GM19239 (cell line): ENCODE measurements around the gene CENPX.
"Not testable (repeated sequence)": the region's sequence is repeated elsewhere in the genome, so short reads cannot be mapped to it uniquely, and the experiment has no call there.

Experiments
- DNase-seq: peaks from one replicate; pipeline ENCODE4 v3.0.0; 2011; ENCODE audit warnings: low spot score; ENCODE audit not compliant: insufficient read length
- FAIRE-seq: peaks from 2 replicates; lab custom pipeline; 2011; peaks lifted over from hg19 to GRCh38; lab: Jason Lieb, UNC

Gene CENPX

DNA sequence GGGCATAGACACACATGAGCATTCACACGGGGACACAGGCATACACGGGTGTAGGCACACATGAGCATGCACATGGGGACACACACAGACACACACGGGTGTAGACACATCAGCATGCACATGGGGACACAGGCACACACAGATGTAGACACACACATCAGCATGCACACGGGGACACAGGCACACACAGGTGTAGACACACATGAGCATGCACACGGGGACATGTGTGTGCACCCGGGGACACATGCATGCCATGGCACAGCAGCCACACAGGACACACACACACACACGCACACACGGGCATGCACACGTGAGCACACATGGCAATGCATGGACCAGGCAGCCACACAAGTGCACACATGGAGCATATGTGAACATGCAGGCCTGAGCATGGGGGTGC is 20.0 kb upstream of the CENPX start:
- no peak for DNase-seq
- no peak for FAIRE-seq

DNA sequence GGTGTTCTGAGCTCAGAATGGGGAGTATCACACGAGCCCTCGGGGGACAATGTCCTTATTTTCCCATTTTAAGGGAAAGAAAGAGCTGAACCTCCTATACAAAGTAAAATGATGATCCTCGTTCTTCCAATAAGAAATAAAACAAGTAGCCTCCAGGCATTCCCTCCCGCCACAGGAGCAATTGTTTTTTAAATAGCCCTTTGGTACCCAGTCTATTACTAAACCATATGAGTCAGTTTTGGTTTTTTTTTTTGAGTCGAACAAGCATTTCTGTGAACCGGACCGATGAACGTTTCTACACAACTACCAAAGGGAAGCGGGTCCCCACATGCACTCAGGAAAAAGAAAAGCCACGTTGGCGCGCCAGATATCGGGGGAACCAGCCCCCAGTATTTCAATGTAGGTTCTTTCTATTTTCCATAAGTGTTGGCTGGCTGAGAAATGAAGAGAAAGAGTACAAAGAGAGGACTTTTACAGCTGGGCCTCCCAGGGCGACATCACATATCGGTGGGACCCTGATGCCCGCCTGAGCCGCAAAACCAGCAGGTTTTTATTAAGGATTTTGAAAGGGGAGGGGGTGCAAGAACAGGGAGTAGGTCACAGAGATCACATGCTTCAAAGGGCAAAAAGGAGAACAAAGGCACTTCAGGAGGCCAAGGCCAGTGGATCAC is 18.6 kb upstream of the CENPX start:
- DNase-seq (no peak), FAIRE-seq (no peak)

DNA sequence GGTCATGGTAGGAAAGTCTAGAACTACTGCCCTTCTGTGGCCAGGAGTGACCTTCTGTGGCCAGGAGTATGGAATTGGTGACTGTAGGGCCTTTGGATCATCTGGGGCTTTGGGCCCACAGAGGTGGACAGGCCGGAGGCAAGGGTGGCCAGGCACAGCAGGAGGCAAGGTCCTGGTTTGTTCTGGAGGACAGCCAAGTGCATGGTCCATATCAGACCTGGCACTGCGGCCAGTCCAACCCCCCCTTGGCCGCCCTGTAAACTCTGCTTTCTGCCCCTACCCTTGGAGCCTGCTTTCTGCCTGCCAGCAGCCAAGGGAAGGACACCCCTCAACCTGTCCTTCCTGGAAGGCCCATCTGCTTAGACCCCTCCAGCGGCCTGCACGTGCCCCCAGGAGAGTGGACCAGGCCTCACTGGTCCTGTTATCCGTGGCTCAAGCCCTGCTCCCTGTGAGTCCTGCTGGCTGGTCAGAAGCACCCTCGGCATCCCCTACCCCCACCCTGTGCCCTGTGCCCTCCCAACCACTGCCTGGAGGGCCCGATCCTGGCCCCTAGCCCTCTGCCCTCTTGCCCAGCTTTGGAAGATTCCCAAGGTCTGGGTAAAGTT is 17.1 kb upstream of the CENPX start:
- no peak for DNase-seq
- FAIRE-seq: no peak

- not testable (repeated sequence) for FAIRE-seq, DNase-seq
Observed at GRCh38 chr17:82038796-82039409, 16.2 kb upstream of the CENPX start.

GRCh38 chr17:82037889-82038195 is 15.2 kb upstream of the CENPX start:
- no peak for FAIRE-seq
- DNase-seq: no peak

- DNase-seq: peak; percentile 99
- FAIRE-seq: peak; percentile 95
Observed at GRCh38 chr17:82037092-82037888, 14.6 kb upstream of the CENPX start, which contains the start of gene DCXR. TSS of gene DCXR (minus strand) at chr17:82037697. CDS start at chr17:82037682, 15 bp downstream.

GRCh38 chr17:82036634-82037091 is 14.0 kb upstream of the CENPX start:
- FAIRE-seq (no peak), DNase-seq (no peak)

DNA sequence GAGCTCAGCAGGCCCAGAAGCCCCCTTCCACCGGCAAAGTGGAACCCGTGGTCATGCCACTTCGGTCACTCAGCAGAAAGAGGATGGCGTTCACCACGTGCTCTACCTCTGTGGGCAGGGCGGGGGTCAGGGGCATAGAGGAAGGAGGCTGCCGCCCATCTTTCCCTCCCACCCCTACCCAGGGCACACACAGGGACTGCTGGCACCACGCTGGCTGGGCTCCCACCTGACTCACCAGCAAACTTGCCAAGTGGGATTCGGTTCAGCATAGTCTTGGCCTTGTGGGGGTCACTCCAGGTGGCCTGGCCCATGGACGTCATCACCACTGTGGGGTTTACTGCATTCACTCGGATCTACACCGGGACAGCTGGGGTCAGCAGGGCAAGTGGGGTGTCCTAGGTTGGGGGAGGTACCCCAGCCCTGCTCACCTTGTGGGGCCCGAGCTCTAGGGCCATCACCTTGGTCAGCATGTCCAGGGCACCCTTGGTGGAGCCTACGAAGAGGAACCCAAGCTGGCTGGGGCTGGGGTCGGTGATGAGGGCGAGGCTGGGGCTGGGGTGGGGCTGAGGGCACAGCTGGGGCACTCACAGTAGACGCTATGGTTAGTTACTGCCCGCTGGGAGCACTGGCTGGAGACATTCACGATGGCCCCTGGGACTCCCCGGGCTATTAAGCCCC is 13.4 kb upstream of the CENPX start:
- DNase-seq: no peak
- FAIRE-seq: no peak

DNA sequence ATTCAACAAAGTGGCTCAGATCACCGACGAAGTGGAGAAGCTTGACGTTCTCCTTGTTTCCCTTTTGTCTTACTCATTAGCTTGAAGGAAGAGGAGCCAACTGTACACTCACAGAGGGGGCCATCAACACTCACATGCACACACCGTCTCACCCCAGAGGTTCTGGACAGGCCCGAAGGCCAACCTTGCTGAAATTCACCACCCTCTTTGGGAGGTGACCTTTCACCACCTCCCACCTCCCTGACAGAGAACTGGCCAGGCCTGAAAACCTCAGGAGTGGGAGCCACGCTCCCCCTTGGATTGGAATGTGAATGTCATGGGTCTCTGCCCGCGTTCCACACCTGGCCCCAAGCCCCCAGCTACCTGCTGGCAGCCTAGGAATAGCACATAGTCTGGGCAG is 12.8 kb upstream of the CENPX start:
- no peak for DNase-seq
- no peak for FAIRE-seq

DNA sequence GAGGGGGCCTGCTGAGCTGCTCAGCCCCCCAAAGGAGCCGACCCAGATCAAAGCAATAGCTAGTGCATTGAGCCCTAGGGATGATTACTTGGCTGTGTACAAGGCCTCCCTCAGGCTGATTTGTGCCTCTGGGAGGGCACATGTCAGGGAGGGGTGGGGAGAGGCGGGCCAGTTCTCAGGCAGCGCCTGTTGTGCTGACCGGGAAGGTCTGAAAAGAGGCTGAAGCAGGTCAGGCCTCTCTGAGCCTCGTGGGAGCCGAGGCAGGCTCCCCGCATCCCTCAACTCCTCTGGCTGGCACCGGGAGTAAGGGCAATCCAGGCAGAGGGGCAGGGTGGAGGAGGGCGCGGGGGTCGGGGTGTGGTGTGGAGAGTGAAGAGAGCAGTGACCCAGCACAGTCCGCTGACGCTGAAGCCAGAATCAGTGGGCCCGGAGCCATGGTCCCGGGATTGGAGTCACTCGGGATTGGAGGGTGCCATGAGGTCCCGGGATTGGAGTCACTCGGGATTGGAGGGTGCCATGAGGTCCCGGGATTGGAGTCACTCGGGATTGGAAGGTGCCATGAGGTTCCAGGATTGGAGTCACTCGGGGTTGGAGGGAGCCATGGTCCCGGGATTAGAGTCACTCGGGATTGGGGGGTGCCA is 11.8 kb upstream of the CENPX start:
- FAIRE-seq (no peak), DNase-seq (no peak)

DNA sequence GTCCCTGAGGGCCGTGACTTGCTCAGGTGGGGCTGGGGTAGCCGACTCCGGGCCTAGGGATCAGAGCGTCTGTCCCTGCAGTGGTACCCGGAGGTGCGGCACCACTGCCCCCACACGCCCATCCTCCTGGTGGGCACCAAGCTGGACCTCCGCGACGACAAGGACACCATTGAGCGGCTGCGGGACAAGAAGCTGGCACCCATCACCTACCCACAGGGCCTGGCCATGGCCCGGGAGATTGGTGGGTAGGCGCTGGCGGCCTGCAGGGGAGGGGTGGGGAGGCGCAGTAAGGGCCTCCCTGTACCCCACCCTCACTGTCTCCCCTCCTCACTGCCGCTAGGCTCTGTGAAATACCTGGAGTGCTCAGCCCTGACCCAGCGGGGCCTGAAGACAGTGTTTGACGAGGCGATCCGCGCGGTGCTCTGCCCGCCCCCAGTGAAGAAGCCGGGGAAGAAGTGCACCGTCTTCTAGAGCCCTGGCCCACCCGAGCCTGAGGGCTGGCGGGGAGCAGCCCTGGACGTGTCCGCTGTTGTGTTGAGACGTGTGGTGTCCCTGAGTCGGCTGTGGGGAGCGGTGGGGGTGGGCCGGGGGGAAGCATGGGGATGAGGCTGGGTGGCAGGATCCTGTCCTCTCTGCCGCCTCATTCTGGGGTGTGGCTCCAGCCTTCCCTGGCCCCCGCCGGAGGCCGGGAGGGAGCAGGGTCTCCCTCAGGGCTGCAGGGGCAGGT is 10.8 kb upstream of the CENPX start:
- FAIRE-seq (no peak), DNase-seq (no peak)

- DNase-seq: no peak
- no peak for FAIRE-seq
Observed at GRCh38 chr17:82031885-82032627, 9.4 kb upstream of the CENPX start.

- no peak for FAIRE-seq
- peak; percentile 68 for DNase-seq
Observed at GRCh38 chr17:82031303-82031884, 8.7 kb upstream of the CENPX start, which contains the start of gene RAC3. TSS of gene RAC3 (plus strand) at chr17:82031678. CDS start at chr17:82031762, 84 bp downstream.

- DNase-seq: peak; percentile 96
- FAIRE-seq: peak; percentile 89
Observed at GRCh38 chr17:82030470-82031302, 8.0 kb upstream of the CENPX start.

DNA sequence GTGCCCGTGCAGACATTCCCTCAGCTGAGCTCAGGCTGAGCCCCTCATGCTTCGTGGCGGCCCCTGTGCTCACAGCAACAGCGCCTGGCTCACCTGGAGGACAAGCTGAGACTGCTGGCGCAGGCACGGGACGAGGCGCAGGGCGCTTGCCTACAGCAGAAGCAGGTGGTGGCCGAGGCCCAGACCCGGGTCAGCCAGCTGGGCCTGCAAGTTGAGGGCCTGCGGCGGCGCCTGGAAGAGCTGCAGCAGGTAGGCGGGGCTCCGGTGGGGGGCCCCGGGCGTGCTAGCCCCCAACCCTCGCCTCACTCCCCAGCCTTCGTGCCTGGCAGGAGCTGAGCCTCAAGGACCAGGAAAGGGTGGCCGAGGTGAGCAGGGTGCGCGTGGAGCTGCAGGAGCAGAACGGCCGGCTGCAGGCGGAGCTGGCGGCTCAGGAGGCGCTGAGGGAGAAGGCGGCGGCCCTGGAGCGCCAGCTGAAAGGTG is 7.4 kb upstream of the CENPX start:
- DNase-seq (no peak), FAIRE-seq (no peak)

- DNase-seq: no peak
- no peak for FAIRE-seq
Observed at GRCh38 chr17:82029391-82029790, 6.7 kb upstream of the CENPX start.

DNA sequence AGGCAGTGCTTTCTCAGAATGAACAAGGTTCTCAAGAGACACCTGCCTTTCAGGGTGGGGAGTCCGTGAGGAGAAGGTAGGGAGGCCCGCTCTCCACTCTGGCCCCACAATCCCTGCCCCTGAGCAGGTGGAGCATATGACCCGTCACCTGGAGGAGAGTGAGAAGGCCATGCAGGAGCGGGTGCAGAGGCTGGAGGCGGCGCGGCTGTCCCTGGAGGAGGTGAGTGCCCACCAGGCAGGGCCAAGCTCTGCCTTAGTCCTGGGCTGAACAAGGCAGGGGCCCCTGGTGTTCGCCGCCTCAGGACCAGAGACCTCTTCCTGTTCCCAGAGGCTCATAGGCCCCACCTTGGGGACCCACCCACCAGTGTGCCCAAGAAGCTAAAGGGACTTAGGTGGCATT is 6.3 kb upstream of the CENPX start:
- no peak for DNase-seq
- FAIRE-seq: no peak
